Adrenal gland (tissue), 5 donors: ENCODE measurements around the gene DLK2.

ENCODE experiments used
- POLR2A ChIP-seq, 2 donors: fragments of 450-650 bp; IDR thresholded peaks; one replicate each; pipeline ENCODE4 v1.6.1; 2017; ENCODE audit warnings: antibody characterized with exemption in 2 of 2, mild to moderate bottlenecking in 2 of 2, moderate library complexity in 1 of 2
- TF ChIP-seq, protein P1 (sequence below), 6 experiments: fragments of 450-650 bp in 4 of 6; fragments of 200-600 bp in 2 of 6; sonication (generic) in 1 of 6; IDR thresholded peaks; 1 replicate in 5 of 6; 2 replicates in 1 of 6; pipeline versions ENCODE4 v1.5.1 to v1.8.0; 2016 to 2021; ENCODE audit warnings: antibody characterized with exemption in 6 of 6, mild to moderate bottlenecking in 2 of 6, moderate library complexity in 1 of 6
- donor health status: DM: no; HTN: no; CAD: no.

DNA sequence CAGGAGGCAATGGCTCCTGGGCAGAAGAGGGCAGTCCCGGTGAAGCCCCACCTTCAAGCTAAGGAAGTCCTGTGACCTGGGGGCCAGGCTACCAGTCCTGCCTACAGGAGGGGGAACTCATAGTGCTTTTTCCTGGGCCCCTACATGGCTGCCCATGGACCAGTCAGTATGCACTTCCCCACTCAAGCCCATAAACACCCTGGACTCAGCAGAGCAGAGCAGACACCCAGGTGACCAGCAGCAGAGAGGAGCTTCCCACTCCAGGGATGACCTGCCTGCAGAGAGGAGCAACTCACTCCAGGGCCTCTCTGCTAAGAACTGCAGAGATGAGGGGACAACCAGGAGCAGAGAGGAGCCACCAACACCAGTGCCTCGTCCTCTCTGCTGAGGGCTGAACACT, 42.3 kb downstream of the DLK2 start:
- TF ChIP-seq, protein P1, sequence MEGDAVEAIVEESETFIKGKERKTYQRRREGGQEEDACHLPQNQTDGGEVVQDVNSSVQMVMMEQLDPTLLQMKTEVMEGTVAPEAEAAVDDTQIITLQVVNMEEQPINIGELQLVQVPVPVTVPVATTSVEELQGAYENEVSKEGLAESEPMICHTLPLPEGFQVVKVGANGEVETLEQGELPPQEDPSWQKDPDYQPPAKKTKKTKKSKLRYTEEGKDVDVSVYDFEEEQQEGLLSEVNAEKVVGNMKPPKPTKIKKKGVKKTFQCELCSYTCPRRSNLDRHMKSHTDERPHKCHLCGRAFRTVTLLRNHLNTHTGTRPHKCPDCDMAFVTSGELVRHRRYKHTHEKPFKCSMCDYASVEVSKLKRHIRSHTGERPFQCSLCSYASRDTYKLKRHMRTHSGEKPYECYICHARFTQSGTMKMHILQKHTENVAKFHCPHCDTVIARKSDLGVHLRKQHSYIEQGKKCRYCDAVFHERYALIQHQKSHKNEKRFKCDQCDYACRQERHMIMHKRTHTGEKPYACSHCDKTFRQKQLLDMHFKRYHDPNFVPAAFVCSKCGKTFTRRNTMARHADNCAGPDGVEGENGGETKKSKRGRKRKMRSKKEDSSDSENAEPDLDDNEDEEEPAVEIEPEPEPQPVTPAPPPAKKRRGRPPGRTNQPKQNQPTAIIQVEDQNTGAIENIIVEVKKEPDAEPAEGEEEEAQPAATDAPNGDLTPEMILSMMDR (IDR thresholded peaks at IDR 0.05): no peak
- TF ChIP-seq POLR2A (IDR thresholded peaks at IDR 0.05): no peak
